IMR-90 (cell line): ENCODE measurements around the gene SLC39A11.

Source experiments
- BHLHE40 ChIP-seq: fragments of 150-350 bp; IDR thresholded peaks from 2 replicates; pipeline ENCODE4 v1.6.1; 2016; ENCODE audit warnings: mild to moderate bottlenecking, low read depth, low read length
- CEBPB ChIP-seq: IDR thresholded peaks from 2 replicates; pipeline ENCODE4 v1.6.1; 2012; ENCODE audit warnings: low read depth, low read length, improper control_type of control experiment
- CHD1 ChIP-seq: IDR thresholded peaks from 2 replicates; pipeline ENCODE4 v1.6.1; 2012; ENCODE audit warnings: low read depth, low read length, improper control_type of control experiment
- CTCF ChIP-seq: conservative IDR thresholded peaks from 2 replicates; pipeline ENCODE4 v1.5.1; 2012; ENCODE audit warnings: mild to moderate bottlenecking, low read depth, low read length, improper control_type of control experiment
- ELK1 ChIP-seq: fragments of 150-350 bp; IDR thresholded peaks from 2 replicates; pipeline ENCODE4 v1.6.1; 2016; ENCODE audit warnings: low read depth, mild to moderate bottlenecking, low read length, moderate library complexity, borderline replicate concordance
- MAFK ChIP-seq: IDR thresholded peaks from 2 replicates; pipeline ENCODE4 v1.6.1; 2012; ENCODE audit warnings: low read depth, low read length, improper control_type of control experiment
- MAZ ChIP-seq: IDR thresholded peaks from 2 replicates; pipeline ENCODE4 v1.6.1; 2012; ENCODE audit warnings: low read depth, mild to moderate bottlenecking, low read length, improper control_type of control experiment, moderate library complexity, borderline replicate concordance
- MXI1 ChIP-seq: IDR thresholded peaks from 2 replicates; pipeline ENCODE4 v1.6.1; 2012; ENCODE audit warnings: low read depth, mild to moderate bottlenecking, low read length, moderate library complexity, borderline replicate concordance
- POLR2A ChIP-seq: IDR thresholded peaks from 2 replicates; pipeline ENCODE4 v1.6.1; 2012; ENCODE audit warnings: mild to moderate bottlenecking, low read depth, low read length
- RAD21 ChIP-seq: IDR thresholded peaks from 2 replicates; pipeline ENCODE4 v1.6.1; 2012; ENCODE audit warnings: low read length, improper control_type of control experiment
- RCOR1 ChIP-seq: IDR thresholded peaks from 2 replicates; pipeline ENCODE4 v1.6.1; 2012; ENCODE audit warnings: mild to moderate bottlenecking, low read length, improper control_type of control experiment; ENCODE audit not compliant: insufficient replicate concordance
- RFX5 ChIP-seq: IDR thresholded peaks from 2 replicates; pipeline ENCODE4 v1.8.0; 2012; ENCODE audit warnings: low read depth, mild to moderate bottlenecking, low read length, moderate library complexity
- SMC3 ChIP-seq: fragments of 150-350 bp; IDR thresholded peaks from 2 replicates; pipeline ENCODE4 v1.6.1; 2016; ENCODE audit warnings: low read depth, mild to moderate bottlenecking, antibody characterized with exemption, low read length, moderate library complexity
- USF2 ChIP-seq: fragments of 150-350 bp; IDR thresholded peaks from 2 replicates; pipeline ENCODE4 v1.6.1; 2017; ENCODE audit warnings: mild to moderate bottlenecking, antibody characterized with exemption, low read length, low read depth

- TF ChIP-seq CTCF (no peak), CEBPB (no peak), SMC3 (no peak), MAFK (no peak), MAZ (no peak), CHD1 (no peak), RFX5 (no peak), BHLHE40 (no peak), POLR2A (no peak), USF2 (no peak), RAD21 (no peak), MXI1 (no peak), RCOR1 (no peak), ELK1 (no peak)
Observed at GRCh38 chr17:73065376-73065775, 27.1 kb downstream of the SLC39A11 start.
